ENCODE data around the gene FBXO46.

FBXO46 gene

GRCh38 chr19:45730368-45731288 lies at the start of gene FBXO46:
Gene FBXO46 (minus strand): TSS chr19:45730896. CDS start chr19:45713495, 17,401 bp downstream.
- peak; percentile 93 for FAIRE-seq

GRCh38 chr19:45780146-45780447 lies 49.4 kb upstream of the FBXO46 start:
- FAIRE-seq, result no peak

GRCh38 chr19:45779231-45780145 lies 48.8 kb upstream of the FBXO46 start:
- FAIRE-seq, result no peak

- FAIRE-seq, result no peak
Measured at GRCh38 chr19:45778010-45778661, 47.4 kb upstream of the FBXO46 start.

- FAIRE-seq, result no peak
Measured at GRCh38 chr19:45777395-45777961, 46.8 kb upstream of the FBXO46 start.

GRCh38 chr19:45774765-45775164 lies 44.1 kb upstream of the FBXO46 start:
- no peak for FAIRE-seq

GRCh38 chr19:45773384-45773783 lies 42.7 kb upstream of the FBXO46 start:
- no peak for FAIRE-seq

GRCh38 chr19:45772912-45773311 lies 42.2 kb upstream of the FBXO46 start:
- FAIRE-seq, result no peak

- no peak for FAIRE-seq
Measured at GRCh38 chr19:45772130-45772840, 41.6 kb upstream of the FBXO46 start.

- FAIRE-seq, result no peak
Measured at GRCh38 chr19:45771311-45771933, 40.7 kb upstream of the FBXO46 start.

- peak; percentile 88 for FAIRE-seq
Measured at GRCh38 chr19:45770192-45771101, 39.8 kb upstream of the FBXO46 start.

GRCh38 chr19:45769821-45770191 lies 39.1 kb upstream of the FBXO46 start:
- FAIRE-seq, result no peak

GRCh38 chr19:45768984-45769782 lies 38.5 kb upstream of the FBXO46 start, which contains the start of gene SIX5:
Gene SIX5 (minus strand): TSS chr19:45769252. CDS start chr19:45768844, 408 bp downstream.
- no peak for FAIRE-seq

- no peak for FAIRE-seq
Measured at GRCh38 chr19:45768655-45768983, 37.9 kb upstream of the FBXO46 start.

GRCh38 chr19:45767881-45768654 lies 37.4 kb upstream of the FBXO46 start:
- no peak for FAIRE-seq

- FAIRE-seq, result no peak
Measured at GRCh38 chr19:45767410-45767880, 36.7 kb upstream of the FBXO46 start.

GRCh38 chr19:45766869-45767346 lies 36.2 kb upstream of the FBXO46 start:
- FAIRE-seq, result no peak

- FAIRE-seq, result no peak
Measured at GRCh38 chr19:45766296-45766868, 35.7 kb upstream of the FBXO46 start.
